ENCODE data around the gene COL6A3. TPM values are rescaled to one million over a fixed set of nuclear protein-coding genes. Genes with fewer than 3 reads are reported as not detected.
A peak's percentile ranks its signal among the peaks of the same experiment; 100 is the strongest.

Gene COL6A3
- polyA plus RNA-seq, 3 donors: not detected

- Mint-ChIP-seq H3K27ac (no peak overlapping the region), H3K27me3 (ENCODE audit: low read depth in 3 of 3) (peaks cover 1 to 17% (median 8%) of the 10 kb centered on the region in 3 donors), H3K4me1 (no peaks in the 10 kb centered on the region), H3K36me3 (no peaks in the 10 kb centered on the region), H3K4me3 (no peak overlapping the region), H3K9me3 (no peaks in the 10 kb centered on the region)
- H3K4me2 ChIP-seq (replicated peaks; ENCODE audit: extremely low read depth, low read length, poor library complexity, severe bottlenecking): no peak overlapping the region
- WGBS (ENCODE audit: insufficient coverage): 89% methylated on average over 4 of the region's 7 CpGs
- TF ChIP-seq CTCF (IDR thresholded peaks at IDR 0.05): no peak
- no peaks in the 10 kb centered on the region for H3K27me3 ChIP-seq (ENCODE audit: control insufficient read depth in 2 of 2, insufficient read depth in 2 of 2, low read length in 2 of 2)
- no peak overlapping the region for H3K4me3 ChIP-seq (replicated peaks in 1 of 3; ENCODE audit: low read depth in 2 of 3, low read length in 3 of 3)
- no peaks in the 10 kb centered on the region for H3K9me3 ChIP-seq (replicated peaks in 1 of 2; ENCODE audit: control insufficient read depth in 1 of 2, insufficient read depth in 1 of 2, low read length in 2 of 2)
- no peaks in the 10 kb centered on the region for H3K4me1 ChIP-seq (ENCODE audit: control insufficient read depth in 1 of 2, insufficient read depth in 2 of 2, low read length in 2 of 2)
- intact Hi-C loops (cut with micrococcal nuclease): no loop called here
- H3K9ac ChIP-seq (ENCODE audit: insufficient read depth, low read length, poor library complexity, severe bottlenecking): no peak overlapping the region
- H3K79me2 ChIP-seq (ENCODE audit: insufficient read depth, low read length): no peaks in the 10 kb centered on the region
- H2AFZ ChIP-seq (ENCODE audit: insufficient read depth, low read depth, low read length, poor library complexity, severe bottlenecking): no peak overlapping the region
- no peak overlapping the region for H3K27ac ChIP-seq (ENCODE audit: low read depth in 1 of 2, low read length in 2 of 2)
- H4K20me1 ChIP-seq (ENCODE audit: insufficient read depth, low read length): no peaks in the 10 kb centered on the region
- no peak for DNase-seq
- H3K36me3 ChIP-seq (replicated peaks in 1 of 2; ENCODE audit: control insufficient read depth in 1 of 2, insufficient read depth in 2 of 2, low read length in 2 of 2): no peaks in the 10 kb centered on the region
Measured at GRCh38 chr2:237321746-237322145, 92.2 kb downstream of the COL6A3 start.

GRCh38 chr2:237320801-237321560, 93.0 kb downstream of the COL6A3 start:
- TF ChIP-seq CTCF (IDR thresholded peaks at IDR 0.05): no peak
- no peaks in the 10 kb centered on the region for H3K9me3 Mint-ChIP-seq
- H2AFZ ChIP-seq (ENCODE audit: insufficient read depth, low read depth, low read length, poor library complexity, severe bottlenecking): no peak overlapping the region
- intact Hi-C loops (cut with micrococcal nuclease): no loop called here
- no peak overlapping the region for H3K27ac ChIP-seq (ENCODE audit: low read depth in 1 of 2, low read length in 2 of 2)
- H3K27me3 Mint-ChIP-seq (ENCODE audit: low read depth in 3 of 3): peaks cover 1 to 16% (median 8%) of the 10 kb centered on the region in 3 donors
- no peaks in the 10 kb centered on the region for H3K9me3 ChIP-seq (replicated peaks in 1 of 2; ENCODE audit: control insufficient read depth in 1 of 2, insufficient read depth in 1 of 2, low read length in 2 of 2)
- WGBS (ENCODE audit: insufficient coverage): 91% methylated on average over 5 of the region's 11 CpGs
- no peaks in the 10 kb centered on the region for H3K27me3 ChIP-seq (ENCODE audit: control insufficient read depth in 2 of 2, insufficient read depth in 2 of 2, low read length in 2 of 2)
- peak overlapping the region in 1 of 7 donors; percentile 21 for H3K27ac Mint-ChIP-seq
- no peaks in the 10 kb centered on the region for H3K4me1 ChIP-seq (ENCODE audit: control insufficient read depth in 1 of 2, insufficient read depth in 2 of 2, low read length in 2 of 2)
- H3K9ac ChIP-seq (ENCODE audit: insufficient read depth, low read length, poor library complexity, severe bottlenecking): no peak overlapping the region
- no peaks in the 10 kb centered on the region for H3K36me3 ChIP-seq (replicated peaks in 1 of 2; ENCODE audit: control insufficient read depth in 1 of 2, insufficient read depth in 2 of 2, low read length in 2 of 2)
- no peak for DNase-seq
- no peaks in the 10 kb centered on the region for H3K36me3 Mint-ChIP-seq
- H3K4me2 ChIP-seq (replicated peaks; ENCODE audit: extremely low read depth, low read length, poor library complexity, severe bottlenecking): no peak overlapping the region
- H3K79me2 ChIP-seq (ENCODE audit: insufficient read depth, low read length): no peaks in the 10 kb centered on the region
- no peaks in the 10 kb centered on the region for H4K20me1 ChIP-seq (ENCODE audit: insufficient read depth, low read length)
- H3K4me3 ChIP-seq (replicated peaks in 1 of 3; ENCODE audit: low read depth in 2 of 3, low read length in 3 of 3): no peak overlapping the region
- no peak overlapping the region for H3K4me3 Mint-ChIP-seq
- no peaks in the 10 kb centered on the region for H3K4me1 Mint-ChIP-seq

Data from CD14-positive monocyte (primary cell).